Measurements from ENCODE around the gene SRPX2.

GRCh38 chrX:100599456-100599855, 44.5 kb upstream of the SRPX2 start:
- no peak for TF ChIP-seq TAF1 (IDR thresholded peaks at IDR 0.05; ENCODE audit: borderline replicate concordance, insufficient read depth, low read length)
- no peak for TF ChIP-seq POLR2AphosphoS5 (IDR thresholded peaks at IDR 0.05; ENCODE audit: low read depth, low read length)
